Urinary bladder (tissue), 4 donors: ENCODE measurements around the gene E2F8. TPM values are rescaled to one million over a fixed set of nuclear protein-coding genes. Genes with fewer than 3 reads are reported as not detected.

Experiments
- DNase-seq: peaks from one replicate; pipeline ENCODE4 v3.0.0-alpha.2; 2015; ENCODE audit errors: extremely low spot score
- H3K27ac ChIP-seq: one replicate; pipeline ENCODE4 v1.5.1; 2013; ENCODE audit warnings: low read depth, mild to moderate bottlenecking, moderate library complexity
- H3K36me3 ChIP-seq: one replicate; pipeline ENCODE4 v1.6.1; 2013; ENCODE audit warnings: mild to moderate bottlenecking, moderate library complexity; ENCODE audit not compliant: insufficient read depth
- H3K4me1 ChIP-seq: one replicate; pipeline ENCODE4 v1.6.1; 2013; ENCODE audit warnings: mild to moderate bottlenecking, moderate library complexity; ENCODE audit not compliant: insufficient read depth
- H3K4me3 ChIP-seq: one replicate; pipeline ENCODE4 v1.5.1; 2013; ENCODE audit warnings: low read depth, low read length
- WGBS: extraction: QIAGEN DNeasy Blood & Tissue Kit; methylation state at CpG from one replicate; pipeline ENCODE4 v1.1.7; 2013; 5-methylcytosine and 5-hydroxymethylcytosine counted together
- polyA plus RNA-seq: library from polyadenylated mRNA; stranded (reverse); fragments of 200-250 nt; gene quantifications from one replicate; pipeline ENCODE4 v1.2.3, GENCODE V29; 2013
- total RNA-seq: library from RNA; depleted of rRNA; stranded (reverse); fragments of >200 nt; gene quantifications from one replicate; pipeline ENCODE4 v1.2.3, GENCODE V29; 2014
- donor health status: healthy with polysubstance abuse.
- donor health status: healthy.

E2F8 gene
- total and polyA plus RNA-seq, 2 donors, result 0.41 to 4.8 TPM

DNA sequence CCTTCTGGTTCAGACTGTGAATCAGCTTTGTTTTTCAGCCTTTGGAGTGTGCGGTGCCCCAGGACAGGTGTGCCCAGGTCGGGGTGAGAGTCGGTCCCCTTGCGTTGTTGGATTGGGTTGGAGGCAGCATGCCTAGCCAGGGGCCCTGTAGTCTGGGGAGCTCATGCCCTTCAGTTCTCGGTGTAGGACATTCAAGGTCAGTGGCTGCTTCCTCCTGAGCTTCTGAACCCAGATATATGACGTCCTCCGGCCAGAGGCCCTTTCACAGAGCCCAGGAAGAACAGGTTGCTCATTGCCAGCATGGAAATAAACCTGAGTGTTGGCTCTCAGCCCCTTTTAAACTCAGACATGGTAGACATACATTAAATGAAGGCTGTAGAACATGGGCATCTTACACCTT lies 41.7 kb downstream of the E2F8 start:
- Histone ChIP-seq H3K36me3 (no peaks in the 10 kb centered on the region), H3K4me1 (no peaks in the 10 kb centered on the region), H3K27ac (no peak overlapping the region), H3K4me3 (no peak overlapping the region)
- 91% methylated on average over 7 of the region's 7 CpGs for WGBS
- no peak for DNase-seq

GRCh38 chr11:19196432-19196831 lies 44.3 kb downstream of the E2F8 start:
- Histone ChIP-seq H3K4me3 (no peak overlapping the region), H3K36me3 (no peaks in the 10 kb centered on the region), H3K4me1 (no peaks in the 10 kb centered on the region), H3K27ac (no peak overlapping the region)
- no peak for DNase-seq
- 79% methylated on average over 6 of the region's 6 CpGs for WGBS

DNA sequence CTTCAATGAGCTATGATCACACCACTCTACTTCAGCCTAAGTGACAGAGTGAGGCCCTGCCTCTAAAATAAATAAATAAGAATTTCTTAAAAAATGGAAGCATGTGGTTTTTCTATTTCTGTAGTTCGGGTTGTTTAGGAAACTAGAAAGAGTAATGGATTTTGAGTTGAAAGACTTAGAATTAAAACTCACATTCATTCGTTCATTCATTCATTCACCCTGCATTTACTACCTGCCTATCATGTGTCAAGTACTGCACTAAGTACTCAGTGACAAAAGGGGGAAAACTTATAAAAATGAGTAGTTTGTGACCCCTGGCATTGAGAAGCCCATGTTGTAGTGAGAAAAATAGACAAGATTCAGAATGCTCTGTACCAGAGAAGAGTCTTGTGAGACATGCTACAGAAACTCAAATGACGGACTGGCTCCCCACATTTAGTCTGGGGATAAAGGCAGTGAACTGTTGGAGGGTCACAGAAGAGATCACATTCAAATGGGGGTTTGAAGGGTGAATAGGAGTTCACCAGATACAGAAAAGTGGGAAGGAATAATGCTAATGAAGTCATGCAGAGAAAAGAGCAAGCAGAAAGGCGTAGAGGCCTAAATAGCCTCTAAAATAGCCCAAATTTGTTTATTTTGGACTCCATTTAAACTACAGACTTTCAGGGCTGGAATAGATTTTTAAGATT lies 46.0 kb downstream of the E2F8 start:
- no peak for DNase-seq
- H3K36me3 ChIP-seq, result no peaks in the 10 kb centered on the region
- H3K4me1 ChIP-seq, result no peaks in the 10 kb centered on the region
- H3K27ac ChIP-seq, result no peak overlapping the region
- 90% methylated on average over 4 of the region's 4 CpGs for WGBS
- no peak overlapping the region for H3K4me3 ChIP-seq

- H3K36me3 ChIP-seq, result no peaks in the 10 kb centered on the region
- H3K4me3 ChIP-seq, result no peak overlapping the region
- 49% methylated on average over 2 of the region's 2 CpGs for WGBS
- H3K4me1 ChIP-seq, result no peaks in the 10 kb centered on the region
- no peak for DNase-seq
- H3K27ac ChIP-seq, result no peak overlapping the region
Observed at GRCh38 chr11:19193916-19194315, 46.8 kb downstream of the E2F8 start.

DNA sequence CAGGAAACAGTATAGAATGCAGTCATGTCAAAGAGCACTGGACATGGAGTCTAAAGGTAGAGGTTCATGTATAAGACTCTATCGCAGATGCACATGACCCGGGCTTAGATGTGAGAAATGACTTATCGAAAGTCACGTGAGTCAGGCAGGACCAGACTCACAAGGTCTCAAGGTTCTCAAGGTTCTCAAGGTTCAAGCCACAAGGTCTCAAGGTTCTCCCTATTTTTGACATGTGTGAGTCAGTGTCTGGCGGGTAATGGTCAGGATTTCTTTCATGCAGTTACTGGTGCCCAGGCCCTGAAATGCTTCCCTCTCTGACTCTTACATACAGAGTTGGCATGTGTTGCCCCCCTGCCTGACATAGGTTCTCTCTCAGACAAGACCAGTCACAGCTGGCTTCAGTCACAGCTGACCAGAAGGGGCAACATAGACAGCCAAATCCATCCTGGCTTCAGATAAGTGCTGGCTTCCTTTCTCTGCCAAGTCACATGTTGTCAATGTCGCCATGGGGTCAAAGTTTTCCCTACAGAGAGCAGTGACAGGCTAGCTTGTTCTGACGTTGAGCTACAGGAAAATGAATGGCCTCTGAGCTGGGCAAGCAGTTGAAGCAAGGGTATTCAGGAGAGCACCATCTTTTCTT lies 49.1 kb downstream of the E2F8 start:
- WGBS, result 75% methylated on average over 7 of the region's 7 CpGs

DNA sequence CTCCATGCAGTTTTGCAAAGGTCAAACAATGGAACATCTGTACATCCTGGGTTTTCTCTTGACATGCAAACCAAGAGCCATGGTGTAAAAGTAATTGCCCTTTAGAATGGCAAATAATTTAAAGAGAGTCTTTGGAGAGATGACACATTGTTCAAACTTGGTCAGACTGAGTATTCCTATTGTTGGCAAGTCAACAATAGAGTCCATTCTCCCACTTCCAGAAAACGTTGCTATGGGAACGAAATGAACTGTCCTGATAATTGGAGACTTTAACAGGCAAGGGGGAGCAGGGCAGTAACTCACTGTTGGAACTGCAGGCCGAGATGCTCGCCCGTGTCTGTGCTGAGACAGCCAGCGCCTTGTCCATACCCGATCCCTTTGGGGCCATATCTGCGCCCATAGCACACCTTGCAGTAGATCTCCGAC lies 52.9 kb downstream of the E2F8 start:
- Histone ChIP-seq H3K4me1 (no peaks in the 10 kb centered on the region), H3K4me3 (no peak overlapping the region), H3K36me3 (no peaks in the 10 kb centered on the region), H3K27ac (no peak overlapping the region)
- 89% methylated on average over 9 of the region's 9 CpGs for WGBS
- no peak for DNase-seq

More for the DNA sequence above, 49.1 kb downstream of the E2F8 start:
- H3K4me1 ChIP-seq, result no peaks in the 10 kb centered on the region
- no peak for DNase-seq
- no peaks in the 10 kb centered on the region for H3K36me3 ChIP-seq
- no peak overlapping the region for H3K27ac ChIP-seq
- no peak overlapping the region for H3K4me3 ChIP-seq

DNA sequence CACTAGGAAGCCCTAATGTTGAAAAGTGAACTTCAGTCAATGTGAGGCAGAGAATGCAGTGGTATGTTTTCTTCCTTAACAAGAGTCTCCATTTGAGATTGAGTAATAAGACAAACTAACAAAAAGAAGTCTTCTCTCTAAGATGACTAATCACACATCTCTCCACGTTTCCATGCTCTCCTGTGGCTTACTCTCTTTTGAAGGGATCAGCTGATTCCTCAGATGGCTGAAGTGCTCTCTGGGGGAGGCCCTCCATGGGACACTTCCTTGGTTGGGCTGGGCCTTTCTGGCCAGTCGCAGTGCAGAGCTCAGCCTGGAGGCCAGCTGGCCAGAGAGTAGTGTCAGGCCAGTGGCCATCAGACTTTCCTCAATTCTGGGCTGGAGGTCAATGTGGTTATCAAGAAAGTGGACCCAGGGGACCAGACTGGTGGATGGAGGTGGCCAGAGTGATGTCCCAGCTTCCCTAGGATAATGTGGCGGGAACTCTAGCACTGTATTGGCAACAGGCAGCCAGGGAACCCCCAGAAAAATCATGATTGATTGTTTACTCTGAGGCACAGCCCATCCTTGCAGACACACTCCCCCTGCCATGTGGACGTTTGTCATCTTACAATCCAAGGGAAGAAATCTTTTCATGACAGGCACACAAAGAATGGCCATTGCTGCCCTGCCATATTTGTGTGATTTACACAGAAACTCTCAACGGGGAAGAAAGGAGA lies 53.5 kb downstream of the E2F8 start:
- H3K36me3 ChIP-seq, result no peaks in the 10 kb centered on the region
- no peak overlapping the region for H3K27ac ChIP-seq
- 76% methylated on average over 5 of the region's 5 CpGs for WGBS
- no peaks in the 10 kb centered on the region for H3K4me1 ChIP-seq
- H3K4me3 ChIP-seq, result no peak overlapping the region
- no peak for DNase-seq

GRCh38 chr11:19185516-19186052 lies 55.2 kb downstream of the E2F8 start:
- no peaks in the 10 kb centered on the region for H3K4me1 ChIP-seq
- H3K36me3 ChIP-seq, result no peaks in the 10 kb centered on the region
- no peak overlapping the region for H3K27ac ChIP-seq
- WGBS, result 70% methylated on average over 6 of the region's 6 CpGs
- no peak overlapping the region for H3K4me3 ChIP-seq
- DNase-seq, result no peak

- Histone ChIP-seq H3K27ac (no peak overlapping the region), H3K36me3 (no peaks in the 10 kb centered on the region), H3K4me1 (no peaks in the 10 kb centered on the region), H3K4me3 (no peak overlapping the region)
- DNase-seq, result no peak
- 74% methylated on average over 2 of the region's 2 CpGs for WGBS
Observed at GRCh38 chr11:19185036-19185435, 55.7 kb downstream of the E2F8 start.

DNA sequence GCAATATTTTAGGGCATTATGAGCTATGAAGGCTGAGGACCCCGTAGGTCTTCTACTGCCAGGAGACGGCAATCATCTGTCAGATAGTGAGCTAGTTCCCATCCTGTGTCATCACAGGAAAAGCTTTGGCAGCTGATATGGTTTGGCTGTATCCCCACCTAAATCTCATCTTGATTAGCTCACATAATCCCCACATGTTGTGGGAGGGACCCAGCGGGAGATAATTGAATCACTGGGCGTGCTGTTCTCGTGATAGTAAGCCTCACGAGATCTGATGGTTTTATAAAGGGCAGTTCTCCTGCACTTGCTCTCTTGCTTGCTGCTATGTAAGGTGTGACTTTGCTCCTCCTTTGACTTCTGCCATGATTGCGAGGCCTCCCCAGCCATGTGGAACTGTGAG lies 57.1 kb downstream of the E2F8 start:
- DNase-seq, result no peak
- 67% methylated on average over 7 of the region's 7 CpGs for WGBS
- Histone ChIP-seq H3K27ac (no peak overlapping the region), H3K4me1 (no peaks in the 10 kb centered on the region), H3K36me3 (no peaks in the 10 kb centered on the region), H3K4me3 (no peak overlapping the region)

DNA sequence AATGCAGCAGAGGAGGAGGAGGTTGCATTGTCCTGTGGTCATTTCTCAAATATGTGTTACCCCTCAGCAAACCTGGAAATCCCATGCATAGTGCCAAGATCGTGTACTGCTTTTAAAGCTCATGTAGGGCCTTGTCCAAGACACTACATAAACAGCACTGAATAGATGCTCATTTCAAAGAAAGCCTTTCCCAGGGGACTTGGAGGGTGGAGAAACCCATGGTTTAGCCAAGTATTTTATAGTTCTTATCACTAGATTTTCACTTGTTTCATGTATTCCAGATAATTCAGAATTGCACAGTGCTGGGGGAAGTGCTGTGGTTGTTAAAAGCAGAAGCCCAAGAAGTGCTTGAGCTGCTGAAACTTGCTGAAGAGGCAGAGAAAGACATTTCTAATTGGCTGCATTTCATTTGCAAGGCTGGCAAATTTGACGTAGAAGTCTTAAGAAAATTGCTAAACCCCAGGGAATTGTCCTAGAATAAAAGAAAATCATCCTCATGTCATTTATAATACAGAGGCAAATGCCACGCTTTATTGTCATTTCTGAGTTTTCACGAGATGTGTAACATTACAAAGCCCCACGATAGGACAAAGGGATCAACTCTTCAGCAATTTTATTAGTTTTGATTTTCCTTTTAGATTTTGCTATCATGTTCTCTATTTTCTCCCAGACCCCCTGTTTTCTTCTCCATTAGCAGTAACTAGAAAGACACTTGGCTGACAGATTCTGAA lies 59.0 kb downstream of the E2F8 start:
- H3K27ac ChIP-seq, result no peak overlapping the region
- 56% methylated on average over 5 of the region's 5 CpGs for WGBS
- H3K4me3 ChIP-seq, result no peak overlapping the region
- H3K4me1 ChIP-seq, result no peaks in the 10 kb centered on the region
- no peaks in the 10 kb centered on the region for H3K36me3 ChIP-seq
- no peak for DNase-seq

DNA sequence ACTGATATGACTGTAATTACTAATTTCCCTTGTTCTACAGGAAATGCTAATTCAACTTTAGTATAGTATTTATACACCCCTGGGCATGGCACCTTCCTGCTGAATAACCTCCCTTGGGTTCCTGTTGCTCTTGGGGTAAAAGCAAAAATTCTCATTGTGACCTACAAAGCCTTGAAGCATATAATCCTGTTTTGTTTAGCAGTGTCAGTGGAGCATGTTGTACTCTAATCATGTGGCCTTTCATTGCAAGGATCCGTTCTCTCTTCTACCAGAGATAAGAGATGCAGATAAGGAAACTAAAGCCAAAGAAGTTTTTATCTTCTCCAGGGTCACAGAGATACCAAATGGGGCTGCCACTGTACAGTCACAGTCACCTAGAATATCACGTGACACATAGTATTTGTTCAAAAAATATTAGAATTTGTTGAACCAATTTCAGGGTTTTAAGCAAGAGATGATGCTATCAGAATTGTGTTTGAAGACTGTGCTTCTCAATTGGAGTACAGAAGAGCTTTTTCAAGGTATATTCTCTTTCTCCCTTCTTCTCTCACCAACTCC lies 64.0 kb downstream of the E2F8 start:
- DNase-seq, result no peak
- no peak overlapping the region for H3K27ac ChIP-seq
- H3K36me3 ChIP-seq, result no peaks in the 10 kb centered on the region
- 61% methylated on average over 2 of the region's 2 CpGs for WGBS
- no peaks in the 10 kb centered on the region for H3K4me1 ChIP-seq
- H3K4me3 ChIP-seq, result no peak overlapping the region
